ENCODE results near the gene KCTD4.

DNA sequence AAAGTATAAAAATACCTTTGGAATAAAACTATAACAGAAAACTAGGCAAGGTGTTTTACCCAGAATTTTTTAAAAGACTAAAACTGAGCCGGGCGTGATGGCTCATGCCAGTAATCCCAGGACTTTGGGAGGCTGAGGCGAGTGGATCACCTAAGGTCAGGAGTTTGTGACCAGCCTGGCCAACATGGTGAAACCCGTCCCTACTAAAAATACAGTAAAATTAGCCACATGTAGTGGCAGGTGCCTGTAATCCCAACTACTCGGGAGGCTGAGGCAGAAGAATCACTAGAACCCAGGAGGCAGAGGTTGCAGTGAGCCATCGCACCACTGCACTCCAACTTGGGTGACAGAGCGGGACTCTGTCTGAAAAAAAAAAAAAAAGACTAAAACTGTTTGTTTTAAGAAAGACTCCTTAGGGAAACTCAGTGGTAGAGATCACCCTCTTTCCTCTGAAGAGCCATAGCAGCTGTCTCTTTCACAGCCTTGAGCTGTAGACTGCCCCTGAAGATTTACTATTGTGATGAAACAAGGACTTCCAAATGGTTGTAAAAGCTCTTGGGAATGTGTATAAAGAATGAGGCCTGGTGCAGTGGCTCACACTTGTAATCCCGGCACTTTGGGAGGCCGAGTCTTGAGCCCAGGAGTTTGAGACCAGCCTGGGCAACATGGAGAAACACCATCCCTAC lies 14.7 kb upstream of the KCTD4 start:
- TF ChIP-seq, protein P1, sequence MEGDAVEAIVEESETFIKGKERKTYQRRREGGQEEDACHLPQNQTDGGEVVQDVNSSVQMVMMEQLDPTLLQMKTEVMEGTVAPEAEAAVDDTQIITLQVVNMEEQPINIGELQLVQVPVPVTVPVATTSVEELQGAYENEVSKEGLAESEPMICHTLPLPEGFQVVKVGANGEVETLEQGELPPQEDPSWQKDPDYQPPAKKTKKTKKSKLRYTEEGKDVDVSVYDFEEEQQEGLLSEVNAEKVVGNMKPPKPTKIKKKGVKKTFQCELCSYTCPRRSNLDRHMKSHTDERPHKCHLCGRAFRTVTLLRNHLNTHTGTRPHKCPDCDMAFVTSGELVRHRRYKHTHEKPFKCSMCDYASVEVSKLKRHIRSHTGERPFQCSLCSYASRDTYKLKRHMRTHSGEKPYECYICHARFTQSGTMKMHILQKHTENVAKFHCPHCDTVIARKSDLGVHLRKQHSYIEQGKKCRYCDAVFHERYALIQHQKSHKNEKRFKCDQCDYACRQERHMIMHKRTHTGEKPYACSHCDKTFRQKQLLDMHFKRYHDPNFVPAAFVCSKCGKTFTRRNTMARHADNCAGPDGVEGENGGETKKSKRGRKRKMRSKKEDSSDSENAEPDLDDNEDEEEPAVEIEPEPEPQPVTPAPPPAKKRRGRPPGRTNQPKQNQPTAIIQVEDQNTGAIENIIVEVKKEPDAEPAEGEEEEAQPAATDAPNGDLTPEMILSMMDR (IDR thresholded peaks at IDR 0.05; ENCODE audit: insufficient read depth, low read depth, low read length): no peak
- no peak for TF ChIP-seq EZH2 (IDR thresholded peaks at IDR 0.05; ENCODE audit: insufficient read depth, low read length)
